Tibial nerve (tissue), 3 donors: Measurements from ENCODE around the gene AMBRA1.

Experiments
- EP300 ChIP-seq, 2 donors: sonication (generic); formaldehyde crosslinking; IDR thresholded peaks; one replicate each; pipeline ENCODE4 v1.6.1; 2017; ENCODE audit warnings: antibody characterized with exemption in 2 of 2, mild to moderate bottlenecking in 1 of 2
- POLR2A ChIP-seq, 2 donors: fragments of 450-650 bp; IDR thresholded peaks; one replicate each; pipeline ENCODE4 v1.6.1; 2017; ENCODE audit warnings: antibody characterized with exemption in 2 of 2, mild to moderate bottlenecking in 2 of 2, moderate library complexity in 2 of 2

- TF ChIP-seq EP300 (IDR thresholded peaks at IDR 0.05): no peak
- no peak for TF ChIP-seq POLR2A (IDR thresholded peaks at IDR 0.05)
Observed at GRCh38 chr11:46364791-46365190, 229.0 kb downstream of the AMBRA1 start.
